DND-41 (cell line): ENCODE results near the gene DUSP2.

Experiments
- ATAC-seq: fragments of 200-7000 bp; cut with Tn5 transposase; 3 replicates; pipeline ENCODE4 v1.9.1; 2021; ENCODE audit warnings: low read depth; ENCODE audit not compliant: insufficient read depth
- DNase-seq: peaks from one replicate; pipeline ENCODE4 v3.0.0-alpha.2; 2020
- H2AFZ ChIP-seq: 2 replicates; pipeline ENCODE4 v1.6.0; 2012; ENCODE audit warnings: low read depth, low read length
- H3K27ac ChIP-seq: 2 replicates; pipeline ENCODE4 v1.5.1; 2012; ENCODE audit warnings: low read length, inconsistent platforms
- H3K27me3 ChIP-seq: fragments of 200-600 bp; sonication (generic); 2 replicates; pipeline ENCODE4 v1.6.0; 2012; ENCODE audit warnings: low read length, mild to moderate bottlenecking, inconsistent platforms; ENCODE audit not compliant: insufficient read depth, poor library complexity
- H3K36me3 ChIP-seq: 2 replicates; pipeline ENCODE4 v1.5.1; 2012; ENCODE audit warnings: low read length, inconsistent platforms; ENCODE audit not compliant: insufficient read depth
- H3K4me1 ChIP-seq: 2 replicates; pipeline ENCODE4 v1.5.1; 2012; ENCODE audit warnings: mild to moderate bottlenecking, low read length; ENCODE audit not compliant: insufficient read depth
- H3K4me2 ChIP-seq: 2 replicates; pipeline ENCODE4 v1.6.0; 2012; ENCODE audit warnings: mild to moderate bottlenecking, moderate library complexity, low read length, inconsistent platforms; ENCODE audit not compliant: insufficient read depth
- H3K4me3 ChIP-seq, 2 experiments: fragments of 200-600 bp in 1 of 2; shearing (Covaris generic) in 1 of 2; 2 replicates each; pipeline ENCODE4 v1.5.1; 2012 to 2016; ENCODE audit warnings: inconsistent platforms in 2 of 2, low read length in 2 of 2, mild to moderate bottlenecking in 2 of 2, low read depth in 1 of 2, moderate library complexity in 1 of 2
- H3K79me2 ChIP-seq: 2 replicates; pipeline ENCODE4 v1.6.0; 2012; ENCODE audit warnings: low read length, inconsistent platforms; ENCODE audit not compliant: insufficient read depth
- H3K9ac ChIP-seq: 2 replicates; pipeline ENCODE4 v1.6.0; 2012; ENCODE audit warnings: low read depth, mild to moderate bottlenecking, inconsistent platforms, low read length, moderate library complexity
- H3K9me3 ChIP-seq: 2 replicates; pipeline ENCODE4 v1.5.1; 2012; ENCODE audit warnings: low read length, moderate library complexity, mild to moderate bottlenecking, inconsistent platforms; ENCODE audit not compliant: insufficient read depth, severe bottlenecking
- H4K20me1 ChIP-seq: 2 replicates; pipeline ENCODE4 v1.6.0; 2012; ENCODE audit warnings: low read length; ENCODE audit not compliant: insufficient read depth
- EZH2 ChIP-seq: IDR thresholded peaks from 3 replicates; pipeline ENCODE4 v1.6.1; 2012; ENCODE audit warnings: borderline replicate concordance, low read depth, mild to moderate bottlenecking, moderate library complexity, low read length, inconsistent platforms; ENCODE audit not compliant: severe bottlenecking
- TF ChIP-seq, protein P1 (sequence below): IDR thresholded peaks from 2 replicates; pipeline ENCODE4 v1.5.1; 2012; ENCODE audit warnings: borderline replicate concordance, low read length, moderate library complexity, mild to moderate bottlenecking; ENCODE audit not compliant: poor library complexity, severe bottlenecking; ENCODE audit errors: extremely low read depth

DUSP2 gene

DNA sequence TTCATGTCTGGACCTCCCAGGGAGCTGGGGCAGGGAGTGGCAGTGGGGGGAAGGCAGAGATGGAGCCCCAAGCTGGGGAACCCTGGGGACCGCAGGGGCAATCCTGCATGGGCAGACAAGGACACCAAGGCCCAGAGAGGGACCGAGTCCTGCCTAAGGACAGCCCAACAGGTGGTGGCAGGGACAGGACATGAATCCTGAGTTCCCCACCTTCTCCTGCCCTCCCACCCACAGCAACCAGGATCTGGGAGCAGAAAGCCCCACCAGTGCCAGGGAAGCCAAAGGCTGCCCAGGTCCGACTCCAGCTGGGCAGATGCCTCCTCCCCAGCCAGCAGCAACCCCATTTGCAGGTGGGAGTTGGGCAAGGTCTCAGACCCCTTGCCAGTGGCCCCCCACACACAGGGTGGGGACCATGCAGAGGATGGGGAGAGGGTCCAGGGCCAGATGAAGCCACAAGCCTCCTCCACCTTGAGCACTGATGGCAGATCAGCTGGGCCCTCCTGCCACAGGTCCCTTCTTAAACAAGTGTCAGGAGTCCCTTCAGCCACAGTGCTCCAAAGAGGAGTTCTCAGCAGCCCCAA lies 35.2 kb downstream of the DUSP2 start:
- H4K20me1 ChIP-seq, result no peaks in the 10 kb centered on the region
- no peak for DNase-seq
- no peak overlapping the region for H2AFZ ChIP-seq
- no peaks in the 10 kb centered on the region for H3K27me3 ChIP-seq
- no peak overlapping the region for H3K9ac ChIP-seq
- no peaks in the 10 kb centered on the region for H3K36me3 ChIP-seq
- no peaks in the 10 kb centered on the region for H3K4me1 ChIP-seq
- TF ChIP-seq, protein P1, sequence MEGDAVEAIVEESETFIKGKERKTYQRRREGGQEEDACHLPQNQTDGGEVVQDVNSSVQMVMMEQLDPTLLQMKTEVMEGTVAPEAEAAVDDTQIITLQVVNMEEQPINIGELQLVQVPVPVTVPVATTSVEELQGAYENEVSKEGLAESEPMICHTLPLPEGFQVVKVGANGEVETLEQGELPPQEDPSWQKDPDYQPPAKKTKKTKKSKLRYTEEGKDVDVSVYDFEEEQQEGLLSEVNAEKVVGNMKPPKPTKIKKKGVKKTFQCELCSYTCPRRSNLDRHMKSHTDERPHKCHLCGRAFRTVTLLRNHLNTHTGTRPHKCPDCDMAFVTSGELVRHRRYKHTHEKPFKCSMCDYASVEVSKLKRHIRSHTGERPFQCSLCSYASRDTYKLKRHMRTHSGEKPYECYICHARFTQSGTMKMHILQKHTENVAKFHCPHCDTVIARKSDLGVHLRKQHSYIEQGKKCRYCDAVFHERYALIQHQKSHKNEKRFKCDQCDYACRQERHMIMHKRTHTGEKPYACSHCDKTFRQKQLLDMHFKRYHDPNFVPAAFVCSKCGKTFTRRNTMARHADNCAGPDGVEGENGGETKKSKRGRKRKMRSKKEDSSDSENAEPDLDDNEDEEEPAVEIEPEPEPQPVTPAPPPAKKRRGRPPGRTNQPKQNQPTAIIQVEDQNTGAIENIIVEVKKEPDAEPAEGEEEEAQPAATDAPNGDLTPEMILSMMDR, result no peak
- TF ChIP-seq EZH2, result no peak
- no peaks in the 10 kb centered on the region for H3K79me2 ChIP-seq
- H3K4me3 ChIP-seq, result no peak overlapping the region
- no peak overlapping the region for H3K4me2 ChIP-seq
- H3K9me3 ChIP-seq, result peaks cover 4% of the 10 kb centered on the region
- H3K27ac ChIP-seq, result no peak overlapping the region
- no peak for ATAC-seq

DNA sequence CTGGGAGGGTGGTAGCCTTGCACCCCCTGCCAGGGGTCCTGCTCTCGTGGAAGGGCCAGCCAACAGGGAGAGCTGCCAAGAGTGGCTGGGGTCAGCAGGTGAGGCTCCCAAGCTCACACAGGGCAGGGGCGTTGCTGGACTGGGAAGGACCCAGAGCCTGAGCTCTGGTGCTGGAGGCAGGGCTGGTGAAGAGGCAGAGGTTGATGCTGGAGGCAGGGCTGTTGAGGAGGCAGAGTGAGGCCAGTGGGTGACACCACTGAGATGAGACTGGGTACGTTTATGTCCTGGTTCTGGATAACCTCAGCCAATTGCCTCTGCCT lies 35.9 kb downstream of the DUSP2 start:
- ATAC-seq (no peak), DNase-seq (no peak)
- TF ChIP-seq, protein P1, result no peak
- no peak for TF ChIP-seq EZH2
- no peaks in the 10 kb centered on the region for H3K36me3 ChIP-seq
- H3K79me2 ChIP-seq, result no peaks in the 10 kb centered on the region
- no peak overlapping the region for H3K27ac ChIP-seq
- H3K27me3 ChIP-seq, result no peaks in the 10 kb centered on the region
- H3K4me3 ChIP-seq, result no peak overlapping the region
- H4K20me1 ChIP-seq, result no peaks in the 10 kb centered on the region
- H3K4me1 ChIP-seq, result no peaks in the 10 kb centered on the region
- H2AFZ ChIP-seq, result no peak overlapping the region
- no peak overlapping the region for H3K4me2 ChIP-seq
- H3K9me3 ChIP-seq, result peaks cover 4% of the 10 kb centered on the region
- no peak overlapping the region for H3K9ac ChIP-seq

DNA sequence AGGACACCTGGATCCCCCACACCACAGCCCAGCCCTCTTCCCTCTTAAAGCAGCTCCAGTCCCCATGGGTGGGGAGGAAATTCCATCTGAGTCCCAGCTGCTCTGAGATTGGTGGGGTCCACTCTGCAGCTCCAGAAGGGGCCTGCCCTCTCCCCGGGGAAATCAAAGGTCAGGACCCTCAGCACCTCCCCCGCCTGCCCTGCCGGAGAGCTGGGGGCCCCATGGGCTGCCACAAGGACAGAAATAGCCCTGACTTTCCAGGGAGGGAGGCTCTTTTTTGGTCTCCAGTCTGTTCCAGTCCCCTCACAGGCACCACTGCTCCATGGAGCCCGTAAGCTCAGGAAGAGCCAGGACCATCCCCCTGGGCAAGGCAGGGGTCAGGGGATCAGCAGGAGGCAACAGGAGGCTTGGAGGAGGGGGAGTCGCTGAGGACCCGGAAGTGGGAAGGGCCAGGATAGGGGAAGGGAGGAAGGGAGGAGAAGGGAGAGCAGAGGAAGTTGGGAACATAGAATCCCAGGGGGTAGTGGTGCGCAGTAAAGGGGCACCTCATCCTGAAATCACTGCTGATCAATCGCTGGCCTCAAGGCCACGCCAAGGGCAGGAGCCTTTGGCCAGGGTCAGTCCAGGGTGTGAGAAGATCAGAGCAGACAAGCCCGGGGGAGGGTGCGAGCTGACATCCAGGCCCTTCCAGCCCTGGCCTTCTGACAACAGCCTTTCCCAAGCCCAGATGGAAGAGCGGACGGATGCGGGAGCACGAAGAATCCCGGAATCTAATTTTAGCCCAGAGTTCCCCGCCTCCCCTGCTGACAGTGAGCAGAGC lies 36.5 kb downstream of the DUSP2 start:
- no peak overlapping the region for H3K4me2 ChIP-seq
- H4K20me1 ChIP-seq, result no peaks in the 10 kb centered on the region
- H3K36me3 ChIP-seq, result no peaks in the 10 kb centered on the region
- DNase-seq (no peak), ATAC-seq (no peak)
- H3K4me3 ChIP-seq, result no peak overlapping the region
- no peak overlapping the region for H3K9ac ChIP-seq
- H2AFZ ChIP-seq, result no peak overlapping the region
- H3K9me3 ChIP-seq, result peaks cover 4% of the 10 kb centered on the region
- H3K4me1 ChIP-seq, result peaks cover 1% of the 10 kb centered on the region; the same call in 1 of the 2 replicates
- H3K27me3 ChIP-seq, result no peaks in the 10 kb centered on the region
- no peaks in the 10 kb centered on the region for H3K79me2 ChIP-seq
- TF ChIP-seq EZH2, result no peak
- TF ChIP-seq, protein P1, result no peak
- no peak overlapping the region for H3K27ac ChIP-seq
